HepG2 (cell line): ENCODE results near the gene EVC. TPM values are rescaled to one million over a fixed set of nuclear protein-coding genes. Genes with fewer than 3 reads are reported as not detected.

Experiments
- BCLAF1 ChIP-seq: fragments of 450-650 bp; IDR thresholded peaks from 2 replicates; pipeline ENCODE4 v1.6.1; 2017; ENCODE audit warnings: mild to moderate bottlenecking
- FOXA1 ChIP-seq, 2 experiments: fragments of 450-650 bp in 1 of 2; sonication (generic) in 1 of 2; formaldehyde crosslinking in 1 of 2; IDR thresholded peaks; 2 replicates each; pipeline versions ENCODE4 v1.4.0 to v1.6.1; 2016 to 2020; ENCODE audit warnings: missing genetic modification reagents in 1 of 2
- HOXA3 ChIP-seq: sonication (generic); formaldehyde crosslinking; IDR thresholded peaks from 2 replicates; pipeline ENCODE4 v1.5.0; 2020; ENCODE audit warnings: missing genetic modification reagents
- IRX3 ChIP-seq: sonication (generic); formaldehyde crosslinking; IDR thresholded peaks from 2 replicates; pipeline ENCODE4 v1.8.1; 2023; ENCODE audit warnings: mild to moderate bottlenecking, low read depth, missing genetic modification reagents, borderline replicate concordance
- POLR2A ChIP-seq, 2 experiments: IDR thresholded peaks; 2 replicates each; pipeline ENCODE4 v1.6.1; 2011; ENCODE audit warnings: low read depth in 2 of 2, low read length in 2 of 2, mild to moderate bottlenecking in 1 of 2, moderate library complexity in 1 of 2; ENCODE audit not compliant: insufficient read depth in 1 of 2
- POLR2AphosphoS5 ChIP-seq: IDR thresholded peaks from 2 replicates; pipeline ENCODE4 v1.6.1; 2012; ENCODE audit warnings: low read depth, low read length
- SNAI1 ChIP-seq: sonication (generic); formaldehyde crosslinking; IDR thresholded peaks from 2 replicates; pipeline ENCODE4 v1.5.0; 2020; ENCODE audit warnings: mild to moderate bottlenecking, missing genetic modification reagents, borderline replicate concordance
- ZFX ChIP-seq: sonication (generic); formaldehyde crosslinking; IDR thresholded peaks from 2 replicates; pipeline ENCODE4 v1.4.0; 2020; ENCODE audit warnings: mild to moderate bottlenecking, low read depth, missing genetic modification reagents, moderate library complexity
- ZFY ChIP-seq: sonication (generic); formaldehyde crosslinking; IDR thresholded peaks from 2 replicates; pipeline ENCODE4 v1.4.0; 2020; ENCODE audit warnings: missing genetic modification reagents
- ZNF264 ChIP-seq: sonication (generic); formaldehyde crosslinking; IDR thresholded peaks from 2 replicates; pipeline ENCODE4 v1.4.0; 2020; ENCODE audit warnings: missing genetic modification reagents
- ZNF30 ChIP-seq: sonication (generic); formaldehyde crosslinking; IDR thresholded peaks from 2 replicates; pipeline ENCODE4 v1.5.0; 2020; ENCODE audit warnings: mild to moderate bottlenecking, missing genetic modification reagents
- ZNF501 ChIP-seq: sonication (generic); formaldehyde crosslinking; IDR thresholded peaks from 2 replicates; pipeline ENCODE4 v1.5.1; 2020; ENCODE audit warnings: mild to moderate bottlenecking, moderate library complexity, missing genetic modification reagents
- ZNF704 ChIP-seq: sonication (generic); formaldehyde crosslinking; IDR thresholded peaks from 2 replicates; pipeline ENCODE4 v1.8.1; 2023; ENCODE audit warnings: mild to moderate bottlenecking, inconsistent platforms, moderate library complexity, missing genetic modification reagents, borderline replicate concordance
- polyA plus RNA-seq, 8 experiments: library from polyadenylated mRNA; depleted of rRNA in 3 of 8; stranded (reverse) in 7 of 8; unstranded in 1 of 8; fragments of >200 nt; fragmentation: Illumina TruSeq in 4 of 8; extraction: Trizol in 4 of 8; gene quantifications; 2 replicates each; pipeline versions ENCODE4 v1.2.1 to v1.2.3, GENCODE V29; 2011 to 2016; ENCODE audit warnings: low read depth in 4 of 8, missing spikeins in 1 of 8, mixed read lengths in 1 of 8; ENCODE audit not compliant: insufficient read depth in 1 of 8
- total RNA-seq, 5 experiments: library from RNA; depleted of rRNA; stranded (reverse); fragments of >200 nt; fragmentation: Illumina TruSeq; extraction: Trizol; gene quantifications; 2 replicates each; pipeline ENCODE4 v1.2.3, GENCODE V29; 2016; ENCODE audit warnings: low read depth in 1 of 5
- TF ChIP-seq, protein P1 (sequence below): sonication (generic); formaldehyde crosslinking; IDR thresholded peaks from 2 replicates; pipeline ENCODE4 v1.5.1; 2020; ENCODE audit warnings: mild to moderate bottlenecking, moderate library complexity, missing genetic modification reagents
- TF ChIP-seq, protein P2 (sequence below): sonication (generic); formaldehyde crosslinking; IDR thresholded peaks from 2 replicates; pipeline ENCODE4 v1.4.0; 2020; ENCODE audit warnings: missing genetic modification reagents

The EVC gene
- total and polyA plus RNA-seq, 2 of the 13 experiments (the other 11 are each of a cell fraction or from before 2014, with no cell fraction given) = 3.1 to 4.9 TPM

DNA sequence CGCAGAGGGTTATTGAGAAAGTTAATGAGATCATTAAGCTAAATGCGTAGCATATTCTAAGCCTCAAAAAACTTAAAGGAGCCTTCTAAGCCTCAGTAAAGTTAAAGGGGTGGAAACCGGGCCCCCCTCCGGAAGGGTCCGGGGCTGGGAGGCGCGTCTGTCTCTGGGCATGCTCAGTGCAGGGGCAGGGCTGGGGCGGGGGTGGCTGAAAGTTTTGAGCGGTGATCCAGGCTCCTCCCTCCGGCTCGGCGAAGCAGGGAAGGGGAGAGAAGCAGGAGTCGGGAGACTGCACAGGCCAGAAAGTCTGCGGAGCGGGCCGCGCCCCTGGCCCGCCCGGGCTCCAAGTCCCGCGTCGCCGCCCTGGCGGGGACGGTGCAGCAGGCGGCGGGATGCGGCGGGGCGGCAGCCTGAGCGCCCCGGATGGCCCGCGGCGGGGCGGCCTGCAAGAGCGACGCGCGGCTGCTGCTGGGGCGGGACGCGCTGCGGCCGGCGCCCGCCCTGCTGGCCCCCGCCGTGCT, at the start of gene EVC (continued):
- TF ChIP-seq BCLAF1 (no peak), POLR2A (IDR thresholded peaks at IDR 0.05; ENCODE audit: insufficient read depth in 1 of 2, low read depth in 2 of 2, low read length in 2 of 2) (peak; percentile 49 to 67; a peak in 3 of 4 replicates), ZNF501 (CRISPR knock-in tag) (0 out of 2 replicates have a peak, but pooled peaks have one; percentile 11), FOXA1 (IDR thresholded peaks at IDR 0.05) (no peak), FOXA1 (CRISPR knock-in tag; IDR thresholded peaks at IDR 0.05) (no peak), POLR2AphosphoS5 (peak; percentile 43), ZNF264 (CRISPR knock-in tag) (no peak), ZFX (CRISPR knock-in tag) (peak; percentile 47; the same call in 1 of the 2 replicates), ZNF30 (CRISPR knock-in tag) (no peak), IRX3 (CRISPR knock-in tag) (0 out of 2 replicates have a peak, but pooled peaks have one; percentile 48), ZFY (CRISPR knock-in tag) (peak; percentile 70), ZNF704 (CRISPR knock-in tag) (no peak), HOXA3 (CRISPR knock-in tag) (no peak), SNAI1 (CRISPR knock-in tag) (peak; percentile 52; the same call in 1 of the 2 replicates)
- TF ChIP-seq, protein P1, sequence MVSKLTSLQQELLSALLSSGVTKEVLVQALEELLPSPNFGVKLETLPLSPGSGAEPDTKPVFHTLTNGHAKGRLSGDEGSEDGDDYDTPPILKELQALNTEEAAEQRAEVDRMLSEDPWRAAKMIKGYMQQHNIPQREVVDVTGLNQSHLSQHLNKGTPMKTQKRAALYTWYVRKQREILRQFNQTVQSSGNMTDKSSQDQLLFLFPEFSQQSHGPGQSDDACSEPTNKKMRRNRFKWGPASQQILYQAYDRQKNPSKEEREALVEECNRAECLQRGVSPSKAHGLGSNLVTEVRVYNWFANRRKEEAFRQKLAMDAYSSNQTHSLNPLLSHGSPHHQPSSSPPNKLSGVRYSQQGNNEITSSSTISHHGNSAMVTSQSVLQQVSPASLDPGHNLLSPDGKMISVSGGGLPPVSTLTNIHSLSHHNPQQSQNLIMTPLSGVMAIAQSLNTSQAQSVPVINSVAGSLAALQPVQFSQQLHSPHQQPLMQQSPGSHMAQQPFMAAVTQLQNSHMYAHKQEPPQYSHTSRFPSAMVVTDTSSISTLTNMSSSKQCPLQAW (CRISPR knock-in tag) = 0 out of 2 replicates have a peak, but pooled peaks have one; percentile 9
- TF ChIP-seq, protein P2, sequence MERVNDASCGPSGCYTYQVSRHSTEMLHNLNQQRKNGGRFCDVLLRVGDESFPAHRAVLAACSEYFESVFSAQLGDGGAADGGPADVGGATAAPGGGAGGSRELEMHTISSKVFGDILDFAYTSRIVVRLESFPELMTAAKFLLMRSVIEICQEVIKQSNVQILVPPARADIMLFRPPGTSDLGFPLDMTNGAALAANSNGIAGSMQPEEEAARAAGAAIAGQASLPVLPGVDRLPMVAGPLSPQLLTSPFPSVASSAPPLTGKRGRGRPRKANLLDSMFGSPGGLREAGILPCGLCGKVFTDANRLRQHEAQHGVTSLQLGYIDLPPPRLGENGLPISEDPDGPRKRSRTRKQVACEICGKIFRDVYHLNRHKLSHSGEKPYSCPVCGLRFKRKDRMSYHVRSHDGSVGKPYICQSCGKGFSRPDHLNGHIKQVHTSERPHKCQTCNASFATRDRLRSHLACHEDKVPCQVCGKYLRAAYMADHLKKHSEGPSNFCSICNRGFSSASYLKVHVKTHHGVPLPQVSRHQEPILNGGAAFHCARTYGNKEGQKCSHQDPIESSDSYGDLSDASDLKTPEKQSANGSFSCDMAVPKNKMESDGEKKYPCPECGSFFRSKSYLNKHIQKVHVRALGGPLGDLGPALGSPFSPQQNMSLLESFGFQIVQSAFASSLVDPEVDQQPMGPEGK (CRISPR knock-in tag) = peak; percentile 27; the same call in 1 of the 2 replicates
